Epithelial cell of prostate (primary cell): Measurements from ENCODE around the gene OR51E2.

ENCODE experiments used
- DNase-seq: peaks from one replicate; pipeline ENCODE4 v3.0.0-alpha.2; 2011; ENCODE audit warnings: low read depth, low spot score
- H3K27ac ChIP-seq: fragments of 450-650 bp; 2 replicates; pipeline ENCODE4 v1.5.1; 2017; ENCODE audit warnings: mild to moderate bottlenecking

Gene OR51E2

GRCh38 chr11:4664786-4665185 is 32.9 kb downstream of the OR51E2 start:
- DNase-seq = no peak
- no peak overlapping the region for H3K27ac ChIP-seq

- no peak for DNase-seq
- no peak overlapping the region for H3K27ac ChIP-seq
Measured at GRCh38 chr11:4664183-4664582, 33.5 kb downstream of the OR51E2 start.

- DNase-seq = no peak
- no peak overlapping the region for H3K27ac ChIP-seq
Measured at GRCh38 chr11:4662876-4663275, 34.8 kb downstream of the OR51E2 start.

GRCh38 chr11:4658629-4659445 is 38.8 kb downstream of the OR51E2 start:
- no peak overlapping the region for H3K27ac ChIP-seq
- no peak for DNase-seq

GRCh38 chr11:4654635-4655369 is 42.9 kb downstream of the OR51E2 start:
- no peak for DNase-seq
- H3K27ac ChIP-seq = no peak overlapping the region

GRCh38 chr11:4647766-4648165 is 49.9 kb downstream of the OR51E2 start:
- no peak for DNase-seq
- no peak overlapping the region for H3K27ac ChIP-seq

GRCh38 chr11:4645974-4646373 is 51.7 kb downstream of the OR51E2 start:
- H3K27ac ChIP-seq = no peak overlapping the region
- no peak for DNase-seq

GRCh38 chr11:4644233-4644632 is 53.4 kb downstream of the OR51E2 start:
- H3K27ac ChIP-seq = no peak overlapping the region
- no peak for DNase-seq

GRCh38 chr11:4643682-4644081 is 54.0 kb downstream of the OR51E2 start, which contains the start of gene OR51E1:
Gene OR51E1 (plus strand): TSS chr11:4643982. CDS start chr11:4652527, 8,545 bp downstream.
- no peak within 1 kb of the TSS for H3K27ac ChIP-seq

GRCh38 chr11:4643076-4643475 is 54.6 kb downstream of the OR51E2 start:
- no peak overlapping the region for H3K27ac ChIP-seq
- DNase-seq = no peak

More at GRCh38 chr11:4643682-4644081, 54.0 kb downstream of the OR51E2 start, which contains the start of gene OR51E1:
- DNase-seq = no peak

GRCh38 chr11:4642043-4642442 is 55.6 kb downstream of the OR51E2 start:
- no peak for DNase-seq
- no peak overlapping the region for H3K27ac ChIP-seq

- DNase-seq = no peak
- H3K27ac ChIP-seq = no peak overlapping the region
Measured at GRCh38 chr11:4641501-4641900, 56.2 kb downstream of the OR51E2 start.

- H3K27ac ChIP-seq = no peak overlapping the region
- no peak for DNase-seq
Measured at GRCh38 chr11:4639931-4640330, 57.7 kb downstream of the OR51E2 start.

GRCh38 chr11:4637662-4638047 is 60.0 kb downstream of the OR51E2 start:
- DNase-seq = no peak
- H3K27ac ChIP-seq = no peak overlapping the region

GRCh38 chr11:4636962-4637661 is 60.5 kb downstream of the OR51E2 start, which contains the start of gene OR51D1:
Gene OR51D1 (plus strand): TSS chr11:4637477. CDS start chr11:4639791, 2,314 bp downstream.
- no peak for DNase-seq
- no peak within 1 kb of the TSS for H3K27ac ChIP-seq

- no peak for DNase-seq
- H3K27ac ChIP-seq = no peak overlapping the region
Measured at GRCh38 chr11:4636136-4636535, 61.5 kb downstream of the OR51E2 start.
